Activated T-cell treated with anti-CD3 and anti-CD28 coated beads, Interleukin-2, amount 50 U/mL, for 24 hours (primary cell): ENCODE measurements around the gene MEIOB.
A peak's percentile ranks its signal among the peaks of the same experiment; 100 is the strongest.
"Not testable (repeated sequence)": the region's sequence is repeated elsewhere in the genome, so short reads cannot be mapped to it uniquely, and the experiment has no call there.

ENCODE experiments used
- DNase-seq: peaks from one replicate; pipeline ENCODE4 v3.0.0-alpha.2; 2020
- H3K27ac Mint-ChIP-seq: 2 replicates; pipeline ENCODE4 v1.8.0; 2020; ENCODE audit warnings: mild to moderate bottlenecking, mixed read lengths
- H3K27me3 Mint-ChIP-seq: 2 replicates; pipeline ENCODE4 v1.8.0; 2020; ENCODE audit warnings: mixed read lengths
- H3K36me3 Mint-ChIP-seq: 2 replicates; pipeline ENCODE4 v1.8.0; 2020; ENCODE audit warnings: low read depth, mixed read lengths
- H3K4me1 Mint-ChIP-seq: 2 replicates; pipeline ENCODE4 v1.8.0; 2020; ENCODE audit warnings: low read depth, mixed read lengths
- H3K4me3 Mint-ChIP-seq: 2 replicates; pipeline ENCODE4 v1.8.0; 2020; ENCODE audit warnings: mild to moderate bottlenecking, moderate library complexity, mixed read lengths
- H3K9me3 Mint-ChIP-seq: 2 replicates; pipeline ENCODE4 v1.8.0; 2020; ENCODE audit warnings: mixed read lengths

MEIOB gene

DNA sequence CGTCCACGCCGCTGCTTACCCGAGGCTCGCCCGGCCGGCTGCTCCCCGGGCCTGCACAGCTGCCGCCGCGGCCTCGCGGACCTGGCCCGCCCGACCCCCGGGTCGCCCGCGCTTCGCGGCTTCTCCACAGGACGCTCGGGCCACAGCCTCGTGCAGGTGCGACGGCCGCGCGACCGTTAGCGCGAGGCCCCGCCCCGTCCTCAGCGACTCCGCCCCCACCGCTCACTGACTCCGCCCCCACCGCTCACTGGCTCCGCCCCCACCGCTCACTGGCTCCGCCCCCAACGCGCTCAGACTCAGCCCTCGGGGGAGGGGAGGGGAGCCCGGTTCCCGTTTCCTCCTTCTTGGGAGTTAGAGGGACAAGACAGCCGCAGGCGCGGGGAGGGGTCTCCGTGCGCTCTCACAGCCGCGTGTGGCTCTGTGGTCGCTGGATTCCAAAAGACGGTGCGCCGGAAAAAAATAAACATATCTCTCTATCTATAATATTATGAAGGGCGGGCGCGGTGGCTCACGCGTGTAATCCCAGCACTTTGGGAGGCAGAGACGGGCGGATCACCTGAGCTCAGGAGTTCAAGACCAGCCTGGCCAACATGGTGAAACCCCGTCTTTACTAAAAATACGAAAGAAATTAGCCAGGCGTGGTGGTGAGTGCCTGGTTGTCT is at the start of gene MEIOB:
TSS of gene MEIOB (minus strand) at position 191 of the 662 bp plus-strand sequence. CDS start 3,989 bp downstream, outside the sequence.
- Mint-ChIP-seq H3K9me3 (no peaks in the 10 kb centered on the region), H3K4me1 (peaks cover 5% of the 10 kb centered on the region), H3K4me3 (peak within 1 kb of the TSS; percentile 71), H3K27me3 (peaks cover 24% of the 10 kb centered on the region), H3K36me3 (no peaks in the 10 kb centered on the region), H3K27ac (no peak within 1 kb of the TSS)
- DNase-seq: peak; percentile 69

GRCh38 chr16:1920727-1921171 is 48.8 kb upstream of the MEIOB start:
- Mint-ChIP-seq H3K36me3 (no peaks in the 10 kb centered on the region), H3K27ac (no peak overlapping the region), H3K4me1 (peaks cover 3% of the 10 kb centered on the region), H3K9me3 (no peaks in the 10 kb centered on the region), H3K4me3 (no peak overlapping the region), H3K27me3 (peaks cover 70% of the 10 kb centered on the region)
- DNase-seq: no peak

GRCh38 chr16:1920122-1920521 is 48.2 kb upstream of the MEIOB start:
- H3K27me3 Mint-ChIP-seq: peaks cover 76% of the 10 kb centered on the region
- H3K4me1 Mint-ChIP-seq, H3K36me3 Mint-ChIP-seq, H3K27ac Mint-ChIP-seq, DNase-seq, H3K9me3 Mint-ChIP-seq, H3K4me3 Mint-ChIP-seq: not testable (repeated sequence)

DNA sequence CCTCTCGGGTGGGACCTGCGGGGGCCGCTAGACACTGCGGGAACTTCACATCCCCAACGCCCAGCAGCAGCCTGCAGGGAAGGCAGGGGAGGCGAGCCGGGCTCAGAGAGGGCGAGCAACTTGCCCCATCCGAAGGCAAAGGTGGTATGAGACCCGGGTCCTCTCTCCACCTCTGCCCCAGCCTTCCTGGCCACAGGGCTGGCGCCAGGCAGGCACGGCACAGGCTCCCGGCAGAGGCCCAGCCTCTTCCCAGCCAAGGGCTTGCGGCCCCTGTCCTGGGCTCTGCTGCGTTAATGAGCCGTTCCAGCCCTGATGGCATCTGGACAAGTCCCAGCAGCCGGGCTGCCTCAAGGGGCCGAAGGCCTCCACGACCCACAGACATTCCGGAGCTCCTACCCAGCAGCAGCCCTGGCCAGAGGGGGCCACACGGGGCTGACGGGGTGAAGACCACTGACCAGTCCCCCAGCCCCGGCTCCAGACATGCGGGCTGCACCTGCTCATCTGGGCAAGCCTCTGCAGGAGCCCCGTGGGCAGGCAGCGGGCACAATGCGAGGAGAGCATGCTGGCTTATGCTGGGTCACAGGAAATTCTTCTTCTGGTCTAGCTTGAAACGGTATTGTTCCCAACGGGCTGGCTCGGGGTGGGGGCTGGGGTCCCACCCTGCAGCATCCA is 47.5 kb upstream of the MEIOB start:
- no peak overlapping the region for H3K4me3 Mint-ChIP-seq
- no peak for DNase-seq
- peaks cover 81% of the 10 kb centered on the region for H3K27me3 Mint-ChIP-seq
- H3K27ac Mint-ChIP-seq: no peak overlapping the region
- H3K36me3 Mint-ChIP-seq: no peaks in the 10 kb centered on the region
- peaks cover 3% of the 10 kb centered on the region for H3K4me1 Mint-ChIP-seq
- H3K9me3 Mint-ChIP-seq: no peaks in the 10 kb centered on the region

- H3K36me3 Mint-ChIP-seq: no peaks in the 10 kb centered on the region
- H3K4me3 Mint-ChIP-seq: no peak within 1 kb of the TSS
- no peak within 1 kb of the TSS for H3K27ac Mint-ChIP-seq
- peaks cover 79% of the 10 kb centered on the region for H3K27me3 Mint-ChIP-seq
- no peaks in the 10 kb centered on the region for H3K9me3 Mint-ChIP-seq
- peaks cover 3% of the 10 kb centered on the region for H3K4me1 Mint-ChIP-seq
- DNase-seq: no peak
Measured at GRCh38 chr16:1918351-1919326, 46.7 kb upstream of the MEIOB start, which contains the start of gene HS3ST6. TSS of gene HS3ST6 (minus strand) at chr16:1918415. CDS start at chr16:1918323, 92 bp downstream.

GRCh38 chr16:1917665-1918350 is 45.8 kb upstream of the MEIOB start:
- Mint-ChIP-seq H3K36me3 (no peaks in the 10 kb centered on the region), H3K4me3 (no peak overlapping the region), H3K27ac (no peak overlapping the region), H3K4me1 (peaks cover 3% of the 10 kb centered on the region), H3K9me3 (no peaks in the 10 kb centered on the region), H3K27me3 (peaks cover 71% of the 10 kb centered on the region)
- DNase-seq: no peak

GRCh38 chr16:1917056-1917664 is 45.2 kb upstream of the MEIOB start:
- Mint-ChIP-seq H3K4me1 (peaks cover 3% of the 10 kb centered on the region), H3K27me3 (peaks cover 65% of the 10 kb centered on the region), H3K4me3 (no peak overlapping the region)

GRCh38 chr16:1916640-1916990 is 44.7 kb upstream of the MEIOB start:
- DNase-seq: no peak

More at GRCh38 chr16:1917056-1917664, 45.2 kb upstream of the MEIOB start:
- Mint-ChIP-seq H3K27ac (no peak overlapping the region), H3K36me3 (no peaks in the 10 kb centered on the region), H3K9me3 (no peaks in the 10 kb centered on the region)
- DNase-seq: no peak

DNA sequence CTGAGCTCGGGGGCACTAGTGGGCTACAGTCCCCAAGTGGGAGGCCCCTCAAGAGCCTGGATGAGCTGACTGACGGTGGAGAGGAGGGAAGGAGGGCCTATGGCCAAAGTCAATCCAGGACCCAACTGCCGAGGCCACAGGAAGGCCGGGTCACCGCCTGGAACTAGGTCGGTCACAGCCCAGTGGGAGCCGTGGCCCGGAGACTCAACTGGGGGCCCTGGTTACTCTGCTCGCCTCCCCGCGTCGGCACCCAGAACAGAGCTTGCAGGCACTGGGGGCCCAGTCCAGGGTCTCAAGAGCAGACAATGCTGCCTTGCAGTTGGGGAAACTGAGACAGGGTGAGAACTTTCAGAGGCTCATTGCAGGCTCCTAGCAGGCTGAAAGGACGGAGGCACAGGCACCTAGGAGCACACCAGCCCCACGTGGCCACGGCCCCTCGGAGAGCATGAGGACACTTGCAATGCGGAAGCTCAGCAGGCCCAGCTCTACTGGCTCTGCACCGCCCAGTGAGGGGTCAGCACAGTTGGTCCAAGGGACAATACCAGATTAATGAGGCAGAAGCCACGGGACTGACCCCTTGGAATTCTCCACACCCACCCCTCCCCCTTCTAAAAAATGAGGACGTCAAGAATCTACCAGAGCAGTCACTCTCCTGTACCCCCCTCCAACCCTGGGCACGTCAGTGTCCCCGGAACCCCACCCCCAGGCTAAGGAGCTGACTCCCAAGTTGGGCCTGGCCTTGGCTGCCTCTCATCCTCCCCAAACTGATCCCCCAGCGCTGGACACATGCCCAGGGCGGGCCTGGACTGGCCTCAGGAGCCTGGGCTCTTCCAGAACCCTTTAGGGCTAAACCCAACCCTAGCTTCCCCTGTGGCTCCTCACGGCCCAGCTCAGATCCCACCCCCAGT is 44.0 kb upstream of the MEIOB start:
- no peak overlapping the region for H3K4me3 Mint-ChIP-seq
- H3K27me3 Mint-ChIP-seq: peaks cover 55% of the 10 kb centered on the region
- H3K27ac Mint-ChIP-seq: no peak overlapping the region

More at GRCh38 chr16:1916640-1916990, 44.7 kb upstream of the MEIOB start:
- Mint-ChIP-seq H3K36me3 (no peaks in the 10 kb centered on the region), H3K4me3 (no peak overlapping the region), H3K4me1 (peaks cover 3% of the 10 kb centered on the region), H3K9me3 (no peaks in the 10 kb centered on the region), H3K27ac (no peak overlapping the region), H3K27me3 (peaks cover 61% of the 10 kb centered on the region)

GRCh38 chr16:1914988-1915387 is 43.0 kb upstream of the MEIOB start:
- Mint-ChIP-seq H3K27me3 (peaks cover 45% of the 10 kb centered on the region), H3K27ac (no peak overlapping the region)

More for the DNA sequence above, 44.0 kb upstream of the MEIOB start:
- H3K36me3 Mint-ChIP-seq: no peaks in the 10 kb centered on the region
- no peaks in the 10 kb centered on the region for H3K9me3 Mint-ChIP-seq
- peaks cover 3% of the 10 kb centered on the region for H3K4me1 Mint-ChIP-seq
- DNase-seq: no peak

DNA sequence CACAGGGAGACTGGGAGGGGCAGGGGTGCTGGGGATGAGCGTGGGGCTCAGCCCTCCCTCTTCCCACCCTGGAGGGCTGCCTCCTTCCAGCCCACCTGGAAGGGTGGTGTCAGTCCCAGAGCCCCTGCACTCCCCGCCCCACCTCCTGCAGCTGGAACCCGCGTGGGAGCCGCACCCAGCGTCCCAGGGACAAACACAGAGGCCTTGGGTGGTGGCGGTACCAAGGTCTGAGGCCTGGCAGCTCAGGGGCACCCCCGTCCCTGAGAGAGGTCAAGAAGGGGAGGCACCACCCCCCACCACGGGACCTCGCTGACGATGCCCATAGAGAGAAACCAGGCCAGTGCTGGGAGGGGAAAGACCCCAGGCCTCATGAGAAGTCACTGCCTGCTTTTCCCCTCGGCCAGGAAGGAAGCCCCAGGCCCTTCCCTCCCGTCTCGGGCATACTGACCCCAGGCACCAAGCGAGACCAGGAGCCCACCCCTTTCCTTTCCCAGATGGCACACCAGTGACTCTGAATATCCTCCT is 42.2 kb upstream of the MEIOB start:
- Mint-ChIP-seq H3K27ac (no peak overlapping the region), H3K9me3 (no peaks in the 10 kb centered on the region), H3K27me3 (peaks cover 40% of the 10 kb centered on the region), H3K36me3 (no peaks in the 10 kb centered on the region), H3K4me1 (no peaks in the 10 kb centered on the region), H3K4me3 (no peak overlapping the region)
- DNase-seq: no peak

More at GRCh38 chr16:1914988-1915387, 43.0 kb upstream of the MEIOB start:
- H3K36me3 Mint-ChIP-seq: no peaks in the 10 kb centered on the region
- no peak overlapping the region for H3K4me3 Mint-ChIP-seq
- H3K4me1 Mint-ChIP-seq: no peaks in the 10 kb centered on the region
- DNase-seq: no peak
- H3K9me3 Mint-ChIP-seq: no peaks in the 10 kb centered on the region

DNA sequence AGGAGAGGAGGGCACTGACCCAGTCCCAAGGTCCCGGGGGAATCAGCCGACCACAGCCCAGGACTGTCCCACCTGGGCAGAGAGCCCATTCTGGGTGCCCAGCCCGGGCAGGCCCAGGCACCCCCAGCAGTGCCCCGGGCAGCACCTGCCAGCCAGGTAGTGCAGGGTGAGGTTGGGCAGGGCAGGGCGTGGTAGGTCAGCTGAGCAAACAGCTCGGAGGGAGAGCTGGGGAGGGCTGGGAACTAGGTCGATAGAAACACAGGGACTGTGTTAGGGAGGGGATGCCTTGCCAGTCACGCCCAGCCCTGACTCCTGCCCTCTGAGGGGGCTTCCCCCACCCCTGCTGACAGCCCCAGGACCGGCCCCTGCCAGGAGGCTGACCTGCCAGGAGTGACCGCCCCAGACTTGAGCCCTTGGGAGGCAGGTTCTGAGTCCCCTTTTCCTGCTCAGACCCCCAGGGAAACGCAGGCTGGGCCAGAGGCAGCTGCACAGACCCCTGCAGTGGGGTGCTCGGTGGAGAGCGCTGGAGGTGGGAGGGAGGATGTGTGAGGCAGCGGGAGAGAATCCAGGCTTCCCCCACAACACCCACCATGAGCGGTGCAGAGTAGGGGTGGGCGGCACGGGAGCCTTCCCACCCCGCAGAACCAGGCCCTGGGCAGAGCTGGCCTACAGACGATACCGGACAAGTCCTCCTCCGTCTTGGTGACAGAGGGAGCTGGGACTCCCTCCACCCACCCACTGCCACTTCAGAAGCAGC is 41.5 kb upstream of the MEIOB start:
- DNase-seq: no peak
- Mint-ChIP-seq H3K36me3 (no peaks in the 10 kb centered on the region), H3K27ac (no peak overlapping the region), H3K4me3 (no peak overlapping the region), H3K27me3 (peaks cover 39% of the 10 kb centered on the region), H3K9me3 (no peaks in the 10 kb centered on the region), H3K4me1 (no peaks in the 10 kb centered on the region)
